Endothelial cell of umbilical vein (primary cell): ENCODE data around the gene TNFSF12. TPM values are rescaled to one million over a fixed set of nuclear protein-coding genes. Genes with fewer than 3 reads are reported as not detected.

Experiments
- BruUV-seq: library from RNA; stranded (reverse); fragments of 400-500 nt; replicated peaks from 2 replicates; lab custom pipeline; 2021; lab: Mats Ljungman, UMichigan
- CTCF ChIA-PET: fragments of 300-600, 350-600 bp; sonication (Branson Sonifier 250); formaldehyde crosslinking; loops from one replicate; lab custom pipeline; 2021; ENCODE audit warnings: antibody characterized with exemption, inconsistent platforms; lab: Charles Lee
- POLR2A ChIA-PET: fragments of 300-600, 350-600 bp; sonication (Branson Sonifier 250); formaldehyde crosslinking; loops from one replicate; lab custom pipeline; 2021; ENCODE audit warnings: antibody characterized with exemption, inconsistent platforms; lab: Charles Lee
- DNase-seq: peaks from one replicate; pipeline ENCODE4 v3.0.0-alpha.2; 2011; ENCODE audit warnings: low read depth, low spot score
- FAIRE-seq: peaks from 2 replicates; lab custom pipeline; 2011; peaks lifted over from hg19 to GRCh38; lab: Jason Lieb, UNC
- H2AFZ ChIP-seq: 2 replicates; pipeline ENCODE4 v1.6.0; 2012; ENCODE audit warnings: low read depth, low read length, control low read depth, inconsistent platforms
- H3K27ac ChIP-seq: 2 replicates; pipeline ENCODE4 v1.5.1; 2011; ENCODE audit warnings: low read depth, mild to moderate bottlenecking, control low read depth, low read length, moderate library complexity; ENCODE audit not compliant: insufficient read depth
- H3K27me3 ChIP-seq, 2 experiments: 2 replicates each; pipeline versions ENCODE4 v1.6.0 to v1.6.1; 2011; ENCODE audit warnings: low read length in 2 of 2, mixed read lengths in 1 of 2; ENCODE audit not compliant: control insufficient read depth in 2 of 2, insufficient read depth in 2 of 2
- H3K36me3 ChIP-seq, 2 experiments: 2 replicates in 1 of 2; 3 replicates in 1 of 2; pipeline ENCODE4 v1.5.1; 2011; ENCODE audit warnings: low read length in 2 of 2, mild to moderate bottlenecking in 1 of 2, moderate library complexity in 1 of 2; ENCODE audit not compliant: control insufficient read depth in 2 of 2, insufficient read depth in 2 of 2; ENCODE audit errors: extremely low read depth in 1 of 2
- H3K4me1 ChIP-seq: 3 replicates; pipeline ENCODE4 v1.5.1; 2011; ENCODE audit warnings: mild to moderate bottlenecking, low read length; ENCODE audit not compliant: control insufficient read depth, insufficient read depth; ENCODE audit errors: extremely low read depth
- H3K4me2 ChIP-seq: 2 replicates; pipeline ENCODE4 v1.6.1; 2011; ENCODE audit warnings: low read length, control low read depth, mixed read lengths; ENCODE audit not compliant: insufficient read depth
- H3K4me3 ChIP-seq, 3 experiments: fragments of 200-600 bp in 1 of 3; sonication (generic), shearing (Covaris generic) in 1 of 3; replicated peaks in 1 of 3; 2 replicates each; pipeline ENCODE4 v1.5.1; 2011 to 2016; ENCODE audit warnings: control low read depth in 3 of 3, low read length in 3 of 3, mild to moderate bottlenecking in 2 of 3, inconsistent platforms in 1 of 3, low read depth in 1 of 3, moderate library complexity in 1 of 3; ENCODE audit not compliant: insufficient read depth in 1 of 3
- H3K79me2 ChIP-seq: 2 replicates; pipeline ENCODE4 v1.6.0; 2012; ENCODE audit warnings: low read length, inconsistent platforms; ENCODE audit not compliant: control insufficient read depth, insufficient read depth
- H3K9ac ChIP-seq: replicated peaks from 2 replicates; pipeline ENCODE3; 2011; ENCODE audit warnings: low read length, control low read depth; ENCODE audit not compliant: insufficient read depth; ENCODE audit errors: extremely low read depth
- H3K9me1 ChIP-seq: replicated peaks from 3 replicates; pipeline ENCODE4 v1.6.0; 2011; ENCODE audit warnings: mild to moderate bottlenecking, low read length; ENCODE audit not compliant: control insufficient read depth, insufficient read depth; ENCODE audit errors: extremely low read depth
- H3K9me3 ChIP-seq: replicated peaks from 2 replicates; pipeline ENCODE4 v1.5.1; 2012; ENCODE audit warnings: low read length, inconsistent platforms; ENCODE audit not compliant: control insufficient read depth, insufficient read depth
- H4K20me1 ChIP-seq: replicated peaks from 2 replicates; pipeline ENCODE3; 2011; ENCODE audit warnings: mild to moderate bottlenecking, low read length; ENCODE audit not compliant: control insufficient read depth, insufficient read depth; ENCODE audit errors: extremely low read depth
- CTCF ChIP-seq, 2 donors: IDR thresholded peaks; 1 replicate in 1 of 2; 2 replicates in 1 of 2; pipeline ENCODE4 v1.5.1; 2011; ENCODE audit warnings: low read length in 2 of 2, mild to moderate bottlenecking in 2 of 2, moderate library complexity in 2 of 2, control low read depth in 1 of 2, inconsistent platforms in 1 of 2, low read depth in 1 of 2; ENCODE audit not compliant: insufficient read depth in 1 of 2; ENCODE audit errors: extremely low read depth in 1 of 2
- EZH2 ChIP-seq: IDR thresholded peaks from 2 replicates; pipeline ENCODE4 v1.6.1; 2012; ENCODE audit warnings: borderline replicate concordance, low read depth, mild to moderate bottlenecking, moderate library complexity, low read length, inconsistent platforms; ENCODE audit not compliant: severe bottlenecking
- FOS ChIP-seq: IDR thresholded peaks from 2 replicates; pipeline ENCODE4 v1.6.1; 2011; ENCODE audit warnings: mild to moderate bottlenecking, low read length, moderate library complexity, borderline replicate concordance; ENCODE audit not compliant: insufficient read depth
- GATA2 ChIP-seq: IDR thresholded peaks from 2 replicates; pipeline ENCODE4 v1.7.0; 2011; ENCODE audit warnings: low read depth, mild to moderate bottlenecking, moderate library complexity, mixed read lengths, low read length; ENCODE audit not compliant: insufficient read length, insufficient read depth
- JUN ChIP-seq: IDR thresholded peaks from 2 replicates; pipeline ENCODE4 v1.6.1; 2011; ENCODE audit warnings: borderline replicate concordance, low read depth; ENCODE audit not compliant: insufficient read length, insufficient read depth
- MAX ChIP-seq: IDR thresholded peaks from 2 replicates; pipeline ENCODE4 v1.6.1; 2011; ENCODE audit not compliant: insufficient read depth, insufficient read length
- MYC ChIP-seq: IDR thresholded peaks from one replicate; pipeline ENCODE4 v1.6.1; 2011; ENCODE audit warnings: mild to moderate bottlenecking, low read depth, low read length
- POLR2A ChIP-seq: IDR thresholded peaks from 2 replicates; pipeline ENCODE4 v1.6.1; 2012; ENCODE audit warnings: low read depth, mild to moderate bottlenecking, control low read depth, low read length
- POLR2AphosphoS5 ChIP-seq: IDR thresholded peaks from 2 replicates; pipeline ENCODE4 v1.6.1; 2012; ENCODE audit warnings: low read depth, mild to moderate bottlenecking, control low read depth, low read length, moderate library complexity; ENCODE audit not compliant: insufficient read depth
- dilution Hi-C: fragments of 300-500 bp; cut with MboI; formaldehyde crosslinking; loops from one replicate; pipeline ENCODE4 v1.15.0; 2019; ENCODE audit warnings: low sequenced_read_pairs; ENCODE audit not compliant: extremely low pct_ligation_motif_present
- intact Hi-C: fragments of 100-400 bp; cut with micrococcal nuclease; formaldehyde crosslinking; loops from one replicate; pipeline ENCODE4 v1.10.0; 2022
- polyA plus RNA-seq, 4 experiments: library from polyadenylated mRNA; depleted of rRNA in 3 of 4; stranded (reverse) in 3 of 4; unstranded in 1 of 4; fragments of >200 nt; gene quantifications; 2 replicates each; pipeline versions ENCODE4 v1.2.1 to v1.2.3, GENCODE V29; 2011 to 2012; ENCODE audit warnings: missing spikeins in 1 of 4
- total RNA-seq: library from RNA; stranded (reverse); gene quantifications from 2 replicates; pipeline ENCODE4 v1.2.3, GENCODE V29; 2021

The TNFSF12 gene
- total and polyA plus RNA-seq, 2 donors (not counting 3 experiments of a cell fraction or from before 2014, with no cell fraction given), result 28.4 to 39.4 TPM

- no peaks in the 10 kb centered on the region for H3K27me3 ChIP-seq
- no peak for DNase-seq
- no peak for TF ChIP-seq POLR2A
- TF ChIP-seq MAX, result no peak
- no peak for TF ChIP-seq GATA2
- TF ChIP-seq EZH2, result no peak
- no peak for TF ChIP-seq CTCF (IDR thresholded peaks at IDR 0.05; ENCODE audit: extremely low read depth in 1 of 2, insufficient read depth in 1 of 2, low read depth in 1 of 2, low read length in 2 of 2)
- no peak for TF ChIP-seq MYC
- TF ChIP-seq JUN, result no peak
- no peak for TF ChIP-seq POLR2AphosphoS5
- no peak for TF ChIP-seq FOS
- H3K27ac ChIP-seq, result no peak overlapping the region
- no peaks in the 10 kb centered on the region for H4K20me1 ChIP-seq
- H3K4me3 ChIP-seq, result no peak overlapping the region
- no peaks in the 10 kb centered on the region for H3K9me3 ChIP-seq
- dilution Hi-C loops, result no loop called here
- intact Hi-C loops, result loop anchor here (1.0 kb wide), 2 partner anchors 47 to 75 kb away; partner anchors contain the start of gene SENP3
- no peak for FAIRE-seq
- no peak overlapping the region for H3K4me2 ChIP-seq
- H3K79me2 ChIP-seq, result no peaks in the 10 kb centered on the region
- POLR2A ChIA-PET, result interaction anchor here (0.7 to 0.9 kb wide), 3 partner anchors 30 to 66 kb away, joined by 3 read pairs; partner anchors contain the start of genes CD68 and POLR2A
- BruUV-seq, result no TSS peak
- CTCF ChIA-PET, result interaction anchor here (0.8 to 5.7 kb wide), 22 partner anchors 9 to 527 kb away, joined by 3 to 314 read pairs (median 5); partner anchors contain the start of genes NEURL4, SENP3, TMEM256 and TNFSF12
- H3K36me3 ChIP-seq, result peaks cover 16 to 49% of the 10 kb centered on the region in 2 experiments
- H2AFZ ChIP-seq, result no peak overlapping the region
- H3K9me1 ChIP-seq, result no peaks in the 10 kb centered on the region
- no peaks in the 10 kb centered on the region for H3K4me1 ChIP-seq
- no peak overlapping the region for H3K9ac ChIP-seq
These were observed 34.9 kb upstream of the TNFSF12 start for GRCh38 chr17:7513850-7514419.
